ENCODE results near the gene ARID5A. TPM values are rescaled to one million over a fixed set of nuclear protein-coding genes. Genes with fewer than 3 reads are reported as not detected.

The ARID5A gene
- total and polyA plus RNA-seq, 10 of the 15 experiments (the other 5 are each of a cell fraction or from before 2014, with no cell fraction given): 0.76 to 87.1 (median 37.6) TPM

- Histone ChIP-seq H2AFZ (ENCODE audit: control insufficient read depth, low read depth, low read length) (no peak overlapping the region), H4K20me1 (ENCODE audit: control insufficient read depth, insufficient read depth) (no peaks in the 10 kb centered on the region), H3K4me3 (no peak overlapping the region), H3K4me2 (ENCODE audit: control insufficient read depth, insufficient read depth) (no peak overlapping the region), H3K27me3 (replicated peaks in 1 of 2; ENCODE audit: control insufficient read depth in 2 of 2, insufficient read depth in 2 of 2, low read length in 1 of 2) (no peaks in the 10 kb centered on the region), H3K27ac (ENCODE audit: control insufficient read depth, insufficient read depth) (no peak overlapping the region), H3K9me3 (replicated peaks; ENCODE audit: control insufficient read depth, insufficient read depth, low read length) (no peaks in the 10 kb centered on the region; the same call in 2 of the 3 replicates), H3K9ac (ENCODE audit: control insufficient read depth, insufficient read depth, low read length) (no peak overlapping the region), H3K4me1 (ENCODE audit: control insufficient read depth, insufficient read depth, low read length) (no peaks in the 10 kb centered on the region), H3K36me3 (ENCODE audit: control insufficient read depth in 2 of 2, insufficient read depth in 2 of 2, low read length in 1 of 2) (no peaks in the 10 kb centered on the region), H3K79me2 (ENCODE audit: control insufficient read depth, insufficient read depth, low read length) (no peaks in the 10 kb centered on the region)
- intact Hi-C loops (cut with micrococcal nuclease; ENCODE audit: unreplicated experiment) (no loop called here), in situ Hi-C loops (cut with MboI) (loop anchor here (5.0 kb wide), 1 partner anchor 152 kb away; no protein-coding TSS in a partner anchor)
- no TSS peak for BruUV-seq (replicated peaks)
- no peak for TF ChIP-seq STAT1 (conservative IDR thresholded peaks at IDR 0.05)
- TF ChIP-seq POLR2AphosphoS5 (IDR thresholded peaks at IDR 0.05; ENCODE audit: low read length): no peak
- TF ChIP-seq NFYB (IDR thresholded peaks at IDR 0.05; ENCODE audit: insufficient read depth, low read depth, low read length): no peak
- TF ChIP-seq USF2 (IDR thresholded peaks at IDR 0.05; ENCODE audit: borderline replicate concordance, low read depth, low read length): no peak
- no peak for TF ChIP-seq MEF2B (IDR thresholded peaks at IDR 0.05; ENCODE audit: partially characterized antibody, poor library complexity, severe bottlenecking)
- TF ChIP-seq HSF1 (IDR thresholded peaks at IDR 0.05; ENCODE audit: low read depth, low read length): no peak
- TF ChIP-seq REST (IDR thresholded peaks at IDR 0.05; ENCODE audit: low read depth, low read length): no peak
- no peak for TF ChIP-seq YY1 (IDR thresholded peaks at IDR 0.05; ENCODE audit: low read depth, low read length)
- no peak for TF ChIP-seq ZNF687 (IDR thresholded peaks at IDR 0.05)
- no peak for TF ChIP-seq JUND (IDR thresholded peaks at IDR 0.05; ENCODE audit: low read depth, low read length)
- TF ChIP-seq PAX5 (IDR thresholded peaks at IDR 0.05; ENCODE audit: borderline replicate concordance, low read depth, low read length): no peak
- no peak for TF ChIP-seq CBX3 (IDR thresholded peaks at IDR 0.05; ENCODE audit: borderline replicate concordance, low read depth)
- ChIA-PET RAD21 (ENCODE audit: unreplicated experiment) (no interaction called here), CTCF (no interaction called here), SMC1A (ENCODE audit: uncharacterized antibody, unreplicated experiment) (interaction anchor here (1.2 kb wide), 1 partner anchor 29 kb away, joined by 3 read pairs; no protein-coding TSS in a partner anchor), POLR2A (no interaction called here)
- no peak for DNase-seq (ENCODE audit: low read depth, low spot score)
- no peak for ATAC-seq
- no peak for FAIRE-seq
- WGBS (ENCODE audit: insufficient coverage, insufficient replicate concordance, low lambda C conversion rate, missing lambda C conversion rate): 18% methylated on average over 3 of the region's 3 CpGs
Observed at GRCh38 chr2:96564563-96564962, 28.0 kb downstream of the ARID5A start.

Data from GM12878 (cell line).